ENCODE data around the gene TBC1D10A.

GRCh38 chr22:30260276-30260675 lies 66.5 kb downstream of the TBC1D10A start:
- no peak for TF ChIP-seq CTCF (IDR thresholded peaks at IDR 0.05; ENCODE audit: poor library complexity)
- no peak for TF ChIP-seq EZH2phosphoT487 (IDR thresholded peaks at IDR 0.05; ENCODE audit: low read depth, severe bottlenecking, unreplicated experiment)
- TF ChIP-seq EZH2 (IDR thresholded peaks at IDR 0.05; ENCODE audit: borderline replicate concordance): no peak
